ENCODE measurements around the gene NPR3.
A peak's percentile ranks its signal among the peaks of the same experiment; 100 is the strongest.

Gene NPR3

GRCh38 chr5:32711681-32712480 is 760 bp downstream of the NPR3 start:
- no peak for DNase-seq

- no peak for DNase-seq
Observed at GRCh38 chr5:32712481-32713360, 1.6 kb downstream of the NPR3 start.

GRCh38 chr5:32713361-32713769 is 2.2 kb downstream of the NPR3 start:
- DNase-seq, result peak in 1 of 58 donors; percentile 4

- peak in 1 of 58 donors; percentile 6 for DNase-seq
Observed at GRCh38 chr5:32713770-32714381, 2.8 kb downstream of the NPR3 start.

- DNase-seq, result no peak
Observed at GRCh38 chr5:32714836-32715235, 3.7 kb downstream of the NPR3 start.

- DNase-seq, result no peak
Observed at GRCh38 chr5:32720300-32720699, 9.2 kb downstream of the NPR3 start.

- no peak for DNase-seq
Observed at GRCh38 chr5:32721626-32722025, 10.5 kb downstream of the NPR3 start.

- DNase-seq, result no peak
Observed at GRCh38 chr5:32722957-32723356, 11.8 kb downstream of the NPR3 start.

- no peak for DNase-seq
Observed at GRCh38 chr5:32724526-32724925, 13.4 kb downstream of the NPR3 start.

- DNase-seq, result no peak
Observed at GRCh38 chr5:32726086-32726557, 15.0 kb downstream of the NPR3 start.

- DNase-seq, result no peak
Observed at GRCh38 chr5:32729651-32730050, 18.5 kb downstream of the NPR3 start.

- no peak for DNase-seq
Observed at GRCh38 chr5:32733590-32734340, 22.6 kb downstream of the NPR3 start.

- no peak for DNase-seq
Observed at GRCh38 chr5:32734827-32735378, 23.8 kb downstream of the NPR3 start.

- no peak for DNase-seq
Observed at GRCh38 chr5:32735512-32735911, 24.4 kb downstream of the NPR3 start.

- no peak for DNase-seq
Observed at GRCh38 chr5:32736842-32737241, 25.7 kb downstream of the NPR3 start.

- DNase-seq, result no peak
Observed at GRCh38 chr5:32740651-32741050, 29.5 kb downstream of the NPR3 start.

GRCh38 chr5:32745317-32745716 is 34.2 kb downstream of the NPR3 start:
- DNase-seq, result no peak

- no peak for DNase-seq
Observed at GRCh38 chr5:32752411-32752810, 41.3 kb downstream of the NPR3 start.

- DNase-seq, result no peak
Observed at GRCh38 chr5:32753051-32753450, 41.9 kb downstream of the NPR3 start.

GRCh38 chr5:32753765-32754164 is 42.6 kb downstream of the NPR3 start:
- DNase-seq, result no peak

GRCh38 chr5:32754284-32754683 is 43.2 kb downstream of the NPR3 start:
- DNase-seq, result no peak

All from anterior cingulate cortex (tissue), 58 donors.